Measurements from ENCODE around the gene PPFIBP1.
"Not testable (repeated sequence)": the region's sequence is repeated elsewhere in the genome, so short reads cannot be mapped to it uniquely, and the experiment has no call there.

Gene PPFIBP1

GRCh38 chr12:27544858-27545257, 20.9 kb downstream of the PPFIBP1 start:
- not testable (repeated sequence) for DNase-seq

- no peak for DNase-seq
Observed at GRCh38 chr12:27545665-27546064, 21.7 kb downstream of the PPFIBP1 start.

- DNase-seq, result no peak
Observed at GRCh38 chr12:27547592-27547991, 23.6 kb downstream of the PPFIBP1 start.

GRCh38 chr12:27548301-27549199, 24.5 kb downstream of the PPFIBP1 start:
- DNase-seq, result no peak

GRCh38 chr12:27549236-27549800, 25.3 kb downstream of the PPFIBP1 start:
- no peak for DNase-seq

GRCh38 chr12:27549801-27550652, 26.0 kb downstream of the PPFIBP1 start:
- no peak for DNase-seq

- DNase-seq, result no peak
Observed at GRCh38 chr12:27550653-27550975, 26.6 kb downstream of the PPFIBP1 start.

- DNase-seq, result no peak
Observed at GRCh38 chr12:27551172-27551840, 27.3 kb downstream of the PPFIBP1 start.

- DNase-seq, result no peak
Observed at GRCh38 chr12:27552235-27552634, 28.2 kb downstream of the PPFIBP1 start.

GRCh38 chr12:27552886-27553560, 29.0 kb downstream of the PPFIBP1 start:
- no peak for DNase-seq

GRCh38 chr12:27553941-27554340, 29.9 kb downstream of the PPFIBP1 start:
- no peak for DNase-seq

- no peak for DNase-seq
Observed at GRCh38 chr12:27554421-27555186, 30.6 kb downstream of the PPFIBP1 start.

- no peak for DNase-seq
Observed at GRCh38 chr12:27555361-27555760, 31.4 kb downstream of the PPFIBP1 start.

- DNase-seq, result no peak
Observed at GRCh38 chr12:27555925-27556778, 32.1 kb downstream of the PPFIBP1 start.

- no peak for DNase-seq
Observed at GRCh38 chr12:27560126-27560525, 36.1 kb downstream of the PPFIBP1 start.

GRCh38 chr12:27561535-27562350, 37.7 kb downstream of the PPFIBP1 start:
- no peak for DNase-seq

- no peak for DNase-seq
Observed at GRCh38 chr12:27564612-27565213, 40.7 kb downstream of the PPFIBP1 start.

GRCh38 chr12:27566159-27566558, 42.2 kb downstream of the PPFIBP1 start:
- DNase-seq, result no peak

GRCh38 chr12:27566626-27567025, 42.6 kb downstream of the PPFIBP1 start:
- DNase-seq, result no peak

Data from 8988T (cell line).